GM23338 (cell line): Measurements from ENCODE around the gene NPLOC4. TPM values are rescaled to one million over a fixed set of nuclear protein-coding genes. Genes with fewer than 3 reads are reported as not detected.

Experiments used
- ATAC-seq: fragments of 200-7000 bp; cut with Tn5 transposase; 3 replicates; pipeline ENCODE4 v1.9.1; 2020
- DNase-seq: peaks from one replicate; pipeline ENCODE4 v3.0.0-alpha.2; 2015; ENCODE audit warnings: low spot score
- H2AFZ ChIP-seq: fragments of 200-600 bp; sonication (generic); 2 replicates; pipeline ENCODE4 v1.8.0; 2016; ENCODE audit warnings: antibody characterized with exemption, mild to moderate bottlenecking, moderate library complexity
- H3F3A ChIP-seq: fragments of 200-600 bp; sonication (generic); replicated peaks from 2 replicates; pipeline ENCODE4 v1.8.0; 2017; ENCODE audit warnings: antibody characterized with exemption, mixed run types, low read depth
- H3K27ac ChIP-seq: fragments of 200-600 bp; sonication (generic); 2 replicates; pipeline ENCODE4 v1.6.1; 2016; ENCODE audit warnings: low read depth
- H3K27me3 ChIP-seq: fragments of 200-600 bp; sonication (generic); 2 replicates; pipeline ENCODE4 v1.8.0; 2016; ENCODE audit warnings: mild to moderate bottlenecking, mixed run types, moderate library complexity; ENCODE audit not compliant: insufficient read depth
- H3K36me3 ChIP-seq: fragments of 200-600 bp; sonication (generic); 2 replicates; pipeline ENCODE4 v1.8.0; 2016; ENCODE audit warnings: mild to moderate bottlenecking; ENCODE audit not compliant: insufficient read depth
- H3K4me1 ChIP-seq: fragments of 200-600 bp; sonication (generic); 2 replicates; pipeline ENCODE4 v1.8.0; 2016; ENCODE audit warnings: mild to moderate bottlenecking, moderate library complexity; ENCODE audit not compliant: insufficient read depth
- H3K4me2 ChIP-seq: fragments of 200-600 bp; sonication (generic); 2 replicates; pipeline ENCODE4 v1.7.1; 2017; ENCODE audit warnings: mixed run types
- H3K4me3 ChIP-seq: fragments of 200-600 bp; sonication (generic); 2 replicates; pipeline ENCODE4 v1.6.1; 2016; ENCODE audit warnings: mixed run types
- H3K79me2 ChIP-seq: fragments of 200-600 bp; sonication (generic); replicated peaks from 2 replicates; pipeline ENCODE4 v1.8.0; 2017; ENCODE audit warnings: mild to moderate bottlenecking; ENCODE audit not compliant: insufficient read depth
- H3K9me2 ChIP-seq: fragments of 200-600 bp; sonication (generic); 2 replicates; pipeline ENCODE4 v1.8.0; 2017; ENCODE audit not compliant: insufficient read depth
- H4K20me1 ChIP-seq: fragments of 200-600 bp; sonication (generic); replicated peaks from 2 replicates; pipeline ENCODE4 v1.8.0; 2017; ENCODE audit warnings: mild to moderate bottlenecking; ENCODE audit not compliant: insufficient read depth
- H3K27ac Mint-ChIP-seq: 2 replicates; pipeline ENCODE4 v1.8.0; 2020; ENCODE audit warnings: inconsistent platforms, mild to moderate bottlenecking, moderate library complexity, mixed read lengths
- H3K27me3 Mint-ChIP-seq: 3 replicates; pipeline ENCODE4 v1.8.0; 2022; ENCODE audit warnings: low read depth, mild to moderate bottlenecking, moderate library complexity, mixed read lengths, inconsistent platforms; ENCODE audit not compliant: insufficient read depth, poor library complexity
- H3K36me3 Mint-ChIP-seq: 3 replicates; pipeline ENCODE4 v1.8.0; 2021; ENCODE audit warnings: low read depth, mild to moderate bottlenecking, inconsistent platforms, moderate library complexity, mixed read lengths
- H3K4me1 Mint-ChIP-seq: 3 replicates; pipeline ENCODE4 v1.8.0; 2020; ENCODE audit warnings: mild to moderate bottlenecking, inconsistent platforms, mixed read lengths
- H3K4me3 Mint-ChIP-seq: 3 replicates; pipeline ENCODE4 v1.8.0; 2021; ENCODE audit warnings: moderate library complexity, mild to moderate bottlenecking, inconsistent platforms, mixed read lengths
- H3K9me3 Mint-ChIP-seq: 3 replicates; pipeline ENCODE4 v1.8.0; 2020; ENCODE audit warnings: moderate library complexity, mild to moderate bottlenecking, inconsistent platforms, mixed read lengths
- CREB1 ChIP-seq: fragments of 250-450 bp; sonication (Bioruptor Pico); IDR thresholded peaks from 2 replicates; pipeline ENCODE4 v1.5.0; 2020; ENCODE audit warnings: low read depth, mild to moderate bottlenecking, moderate library complexity
- CTCF ChIP-seq, 2 experiments: fragments of 200-600 bp in 1 of 2; sonication (generic) in 1 of 2; conservative IDR thresholded peaks; 2 replicates each; pipeline versions ENCODE4 v1.5.1 to v1.6.1; 2016 to 2017; ENCODE audit warnings: antibody characterized with exemption in 2 of 2, low read depth in 2 of 2, mild to moderate bottlenecking in 2 of 2, moderate library complexity in 1 of 2
- ETS1 ChIP-seq: IDR thresholded peaks from 2 replicates; pipeline ENCODE4 v1.6.1; 2016; ENCODE audit warnings: antibody characterized with exemption
- EZH2 ChIP-seq: fragments of 200-600 bp; sonication (generic); IDR thresholded peaks from one replicate; pipeline ENCODE4 v1.8.0; 2017; ENCODE audit warnings: antibody characterized with exemption, mild to moderate bottlenecking, low read depth; ENCODE audit not compliant: unreplicated experiment
- EZH2phosphoT487 ChIP-seq: fragments of 200-600 bp; sonication (generic); IDR thresholded peaks from one replicate; pipeline ENCODE4 v1.8.1; 2018; ENCODE audit warnings: antibody characterized with exemption; ENCODE audit not compliant: unreplicated experiment
- JUNB ChIP-seq: IDR thresholded peaks from one replicate; pipeline ENCODE4 v1.6.1; 2016; ENCODE audit warnings: antibody characterized with exemption; ENCODE audit not compliant: unreplicated experiment
- NANOG ChIP-seq: IDR thresholded peaks from 2 replicates; pipeline ENCODE4 v1.6.1; 2016; ENCODE audit warnings: antibody characterized with exemption, borderline replicate concordance
- POLR2AphosphoS5 ChIP-seq: IDR thresholded peaks from 2 replicates; pipeline ENCODE4 v1.6.1; 2016; ENCODE audit warnings: antibody characterized with exemption, low read depth
- REST ChIP-seq: IDR thresholded peaks from one replicate; pipeline ENCODE4 v1.6.1; 2018; ENCODE audit warnings: antibody characterized with exemption; ENCODE audit not compliant: unreplicated experiment
- STAT1 ChIP-seq: IDR thresholded peaks from one replicate; pipeline ENCODE4 v1.6.1; 2016; ENCODE audit warnings: antibody characterized with exemption; ENCODE audit not compliant: unreplicated experiment
- ZNF114 ChIP-seq: fragments of 250-450 bp; sonication (Bioruptor Pico); IDR thresholded peaks from 2 replicates; pipeline ENCODE4 v1.5.0; 2020; ENCODE audit warnings: mild to moderate bottlenecking, moderate library complexity
- ZNF331 ChIP-seq: fragments of 250-450 bp; sonication (Bioruptor Pico); IDR thresholded peaks from 2 replicates; pipeline ENCODE4 v1.5.0; 2020; ENCODE audit warnings: low read depth, mild to moderate bottlenecking, moderate library complexity
- ZNF462 ChIP-seq: fragments of 250-450 bp; sonication (Bioruptor Pico); IDR thresholded peaks from 2 replicates; pipeline ENCODE4 v1.5.0; 2020; ENCODE audit warnings: mild to moderate bottlenecking, moderate library complexity
- polyA plus RNA-seq: library from polyadenylated mRNA; unstranded; fragments of >200 nt; fragmentation: Nextera tagmentation; extraction: Ambion mirVana; gene quantifications from 2 replicates; pipeline ENCODE4 v1.2.1, GENCODE V29; 2016
- total RNA-seq: library from RNA; depleted of rRNA; stranded (reverse); fragments of >200 nt; shearing (Covaris generic); gene quantifications from 2 replicates; pipeline ENCODE4 v1.2.3, GENCODE V29; 2014

Gene NPLOC4
- total and polyA plus RNA-seq, 2 experiments from 2014 or later, result 24.1 to 79.1 TPM

GRCh38 chr17:81517009-81517338 lies 119.9 kb downstream of the NPLOC4 start:
- Mint-ChIP-seq H3K36me3 (peaks cover 4% of the 10 kb centered on the region), H3K4me3 (peak overlapping the region; percentile 87), H3K9me3 (peaks cover 2% of the 10 kb centered on the region; the same call in 2 of the 3 replicates), H3K4me1 (peaks cover 18% of the 10 kb centered on the region), H3K27ac (no peak overlapping the region), H3K27me3 (peaks cover 51% of the 10 kb centered on the region)
- Histone ChIP-seq H2AFZ (no peak overlapping the region), H3K4me2 (peak overlapping the region; percentile 84; the same call in 1 of the 2 replicates), H3F3A (peaks cover 22% of the 10 kb centered on the region), H3K27ac (no peak overlapping the region), H3K4me3 (no peak overlapping the region), H3K9me2 (no peaks in the 10 kb centered on the region), H3K4me1 (peaks cover 22% of the 10 kb centered on the region), H3K27me3 (peaks cover 40% of the 10 kb centered on the region), H3K36me3 (peaks cover 1% of the 10 kb centered on the region; the same call in 1 of the 2 replicates), H3K79me2 (peaks cover 23% of the 10 kb centered on the region), H4K20me1 (peaks cover 9% of the 10 kb centered on the region)
- DNase-seq, result no peak
- no peak for TF ChIP-seq CTCF (conservative IDR thresholded peaks at IDR 0.05; ENCODE audit: low read depth in 2 of 2)
- TF ChIP-seq CREB1 (CRISPR knock-in tag), result no peak
- TF ChIP-seq EZH2, result no peak
- TF ChIP-seq EZH2phosphoT487, result no peak
- TF ChIP-seq POLR2AphosphoS5, result no peak
- no peak for TF ChIP-seq ETS1
- TF ChIP-seq STAT1, result no peak
- no peak for TF ChIP-seq JUNB
- TF ChIP-seq ZNF462 (CRISPR knock-in tag), result no peak
- no peak for TF ChIP-seq ZNF331 (CRISPR knock-in tag)
- no peak for TF ChIP-seq ZNF114 (CRISPR knock-in tag)
- TF ChIP-seq REST, result no peak
- no peak for TF ChIP-seq NANOG
- no peak for ATAC-seq
